NCI-H2227 (cell line): ENCODE measurements around the gene RAB44.
"Not testable (repeated sequence)": the region's sequence is repeated elsewhere in the genome, so short reads cannot be mapped to it uniquely, and the experiment has no call there.

ENCODE experiments used
- DNase-seq: peaks from one replicate; lab custom pipeline; 2025; ENCODE audit not compliant: unreplicated experiment; lab: John Stamatoyannopoulos, UW

Gene RAB44

DNA sequence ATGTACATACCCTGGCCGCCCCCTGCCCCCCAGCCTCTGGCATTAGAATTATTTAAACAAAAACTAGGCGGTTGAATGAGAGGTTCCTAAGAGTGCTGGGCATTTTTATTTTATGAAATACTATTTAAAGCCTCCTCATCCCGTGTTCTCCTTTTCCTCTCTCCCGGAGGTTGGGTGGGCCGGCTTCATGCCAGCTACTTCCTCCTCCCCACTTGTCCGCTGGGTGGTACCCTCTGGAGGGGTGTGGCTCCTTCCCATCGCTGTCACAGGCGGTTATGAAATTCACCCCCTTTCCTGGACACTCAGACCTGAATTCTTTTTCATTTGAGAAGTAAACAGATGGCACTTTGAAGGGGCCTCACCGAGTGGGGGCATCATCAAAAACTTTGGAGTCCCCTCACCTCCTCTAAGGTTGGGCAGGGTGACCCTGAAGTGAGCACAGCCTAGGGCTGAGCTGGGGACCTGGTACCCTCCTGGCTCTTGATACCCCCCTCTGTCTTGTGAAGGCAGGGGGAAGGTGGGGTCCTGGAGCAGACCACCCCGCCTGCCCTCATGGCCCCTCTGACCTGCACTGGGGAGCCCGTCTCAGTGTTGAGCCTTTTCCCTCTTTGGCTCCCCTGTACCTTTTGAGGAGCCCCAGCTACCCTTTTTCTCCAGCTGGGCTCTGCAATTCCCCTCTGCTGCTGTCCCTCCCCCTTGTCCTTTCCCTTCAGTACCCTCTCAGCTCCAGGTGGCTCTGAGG lies 11.5 kb upstream of the RAB44 start:
- no peak for DNase-seq

DNA sequence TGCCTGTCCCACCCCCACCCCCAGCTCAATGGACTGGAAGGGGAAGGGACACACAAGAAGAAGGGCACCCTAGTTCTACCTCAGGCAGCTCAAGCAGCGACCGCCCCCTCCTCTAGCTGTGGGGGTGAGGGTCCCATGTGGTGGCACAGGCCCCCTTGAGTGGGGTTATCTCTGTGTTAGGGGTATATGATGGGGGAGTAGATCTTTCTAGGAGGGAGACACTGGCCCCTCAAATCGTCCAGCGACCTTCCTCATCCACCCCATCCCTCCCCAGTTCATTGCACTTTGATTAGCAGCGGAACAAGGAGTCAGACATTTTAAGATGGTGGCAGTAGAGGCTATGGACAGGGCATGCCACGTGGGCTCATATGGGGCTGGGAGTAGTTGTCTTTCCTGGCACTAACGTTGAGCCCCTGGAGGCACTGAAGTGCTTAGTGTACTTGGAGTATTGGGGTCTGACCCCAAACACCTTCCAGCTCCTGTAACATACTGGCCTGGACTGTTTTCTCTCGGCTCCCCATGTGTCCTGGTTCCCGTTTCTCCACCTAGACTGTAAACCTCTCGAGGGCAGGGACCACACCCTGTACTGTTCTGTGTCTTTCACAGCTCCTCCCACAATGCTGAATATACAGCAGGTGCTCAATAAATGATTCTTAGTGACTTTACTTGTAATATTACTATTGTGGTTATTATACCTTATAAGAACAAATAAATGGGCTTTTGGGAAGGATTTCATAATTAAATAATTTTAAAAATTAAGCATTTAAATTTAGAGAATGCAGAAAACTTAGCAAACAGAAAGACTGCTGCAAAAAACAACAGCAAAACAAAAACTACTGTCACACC lies 10.7 kb upstream of the RAB44 start:
- no peak for DNase-seq

DNA sequence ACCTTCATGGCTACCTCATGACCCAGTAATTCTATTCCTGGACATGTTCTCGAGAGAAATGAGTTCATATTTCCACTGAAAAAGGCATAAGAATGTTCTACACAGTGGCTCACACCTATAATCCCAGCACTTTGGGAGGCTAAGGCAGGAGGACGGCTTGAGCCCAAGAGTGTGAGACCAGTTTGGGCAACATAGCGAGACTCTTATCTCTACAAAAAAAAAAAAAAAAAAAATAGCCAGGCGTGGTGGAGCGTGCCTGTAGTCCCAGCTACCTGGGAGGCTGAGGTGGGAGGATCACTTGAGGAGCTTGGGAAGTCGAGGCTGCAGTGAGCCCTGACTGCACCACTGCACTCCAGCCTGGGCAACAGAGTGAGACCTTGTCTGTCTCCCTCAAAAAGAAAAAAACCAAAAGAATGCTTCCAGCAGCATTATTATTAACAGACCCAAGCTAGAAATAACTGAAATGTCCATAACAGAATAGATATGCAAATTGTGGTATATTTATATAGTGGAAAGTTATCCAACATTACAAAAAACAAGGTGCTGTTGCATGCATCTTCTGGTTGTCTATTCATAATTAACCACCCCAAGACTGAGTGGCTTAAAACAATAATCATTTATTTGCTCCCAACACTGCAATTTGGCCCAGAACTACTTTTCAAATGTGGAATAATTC lies 9.4 kb upstream of the RAB44 start:
- no peak for DNase-seq

DNA sequence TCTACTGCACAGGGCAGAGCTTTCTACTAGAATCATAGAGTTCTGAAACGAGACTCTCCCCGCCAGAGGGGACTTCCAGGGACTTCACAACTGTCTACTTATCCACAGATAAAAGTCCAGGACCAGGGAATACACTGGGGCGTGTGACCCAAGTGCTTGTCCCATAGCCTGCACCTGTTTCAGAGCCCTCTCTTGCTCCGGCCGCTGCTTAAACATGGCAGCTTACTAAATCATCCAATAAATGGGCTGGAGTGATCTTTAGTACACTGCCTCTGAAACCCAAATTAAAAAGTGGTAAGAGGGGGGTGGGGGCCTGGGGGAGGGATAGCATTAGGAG lies 8.9 kb upstream of the RAB44 start:
- no peak for DNase-seq

DNA sequence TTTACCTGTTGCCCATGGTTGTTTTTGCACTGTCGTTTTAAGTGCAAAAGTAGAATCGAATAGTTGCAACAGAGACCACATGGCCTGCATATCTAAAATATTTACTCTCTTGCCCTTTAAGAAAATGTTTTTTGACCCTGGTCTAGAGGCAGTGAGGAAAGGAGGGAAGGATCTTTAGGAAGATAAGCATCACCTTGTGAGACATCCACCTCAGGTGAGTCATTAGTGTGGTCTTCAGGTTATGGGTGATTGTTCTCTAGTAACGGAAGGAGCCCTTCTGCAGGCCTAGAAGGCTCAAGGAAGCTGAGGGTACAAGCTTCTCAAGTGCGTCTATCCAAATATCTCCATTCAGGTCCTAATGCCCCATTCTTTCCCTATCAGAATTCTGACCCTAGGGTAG lies 6.6 kb upstream of the RAB44 start:
- no peak for DNase-seq

DNA sequence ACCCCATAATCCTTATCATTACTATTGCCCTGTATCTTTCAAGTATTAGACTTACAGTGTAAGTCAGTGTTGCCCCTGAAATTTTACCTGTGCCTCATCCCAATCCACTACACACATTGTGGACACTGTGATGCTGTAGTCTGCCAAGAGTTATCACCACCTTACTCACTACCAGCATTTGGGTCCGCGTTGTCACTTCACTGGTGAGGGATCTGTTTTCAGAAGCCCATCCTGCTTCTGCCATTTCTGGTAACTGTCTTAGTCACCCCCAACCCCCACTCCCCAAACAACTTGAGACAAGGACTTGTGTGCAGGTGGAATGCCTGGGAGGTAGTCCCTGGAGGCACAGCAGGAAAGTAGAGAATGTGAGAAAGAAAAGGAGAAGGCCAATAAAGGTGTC lies 6.0 kb upstream of the RAB44 start:
- DNase-seq: no peak

DNA sequence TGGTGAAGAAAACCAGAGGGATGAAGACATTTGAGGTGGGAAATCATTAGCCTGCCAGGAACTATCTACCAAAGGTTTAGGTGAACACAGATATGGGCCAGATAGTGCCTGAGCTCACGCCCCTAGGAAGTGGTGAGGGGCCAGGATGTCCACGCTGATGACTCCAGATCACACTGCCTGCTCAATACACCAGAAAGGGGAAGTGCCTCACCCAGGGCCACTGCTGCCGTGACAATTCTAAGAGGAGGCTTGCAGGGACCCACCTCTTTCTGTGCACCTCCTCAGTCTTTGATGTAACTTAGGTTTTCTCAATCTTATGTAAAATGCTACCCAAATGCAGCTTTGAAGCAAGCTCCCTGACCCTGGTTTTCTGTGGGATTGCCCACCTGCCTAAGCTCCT lies 5.4 kb upstream of the RAB44 start:
- DNase-seq: no peak

DNA sequence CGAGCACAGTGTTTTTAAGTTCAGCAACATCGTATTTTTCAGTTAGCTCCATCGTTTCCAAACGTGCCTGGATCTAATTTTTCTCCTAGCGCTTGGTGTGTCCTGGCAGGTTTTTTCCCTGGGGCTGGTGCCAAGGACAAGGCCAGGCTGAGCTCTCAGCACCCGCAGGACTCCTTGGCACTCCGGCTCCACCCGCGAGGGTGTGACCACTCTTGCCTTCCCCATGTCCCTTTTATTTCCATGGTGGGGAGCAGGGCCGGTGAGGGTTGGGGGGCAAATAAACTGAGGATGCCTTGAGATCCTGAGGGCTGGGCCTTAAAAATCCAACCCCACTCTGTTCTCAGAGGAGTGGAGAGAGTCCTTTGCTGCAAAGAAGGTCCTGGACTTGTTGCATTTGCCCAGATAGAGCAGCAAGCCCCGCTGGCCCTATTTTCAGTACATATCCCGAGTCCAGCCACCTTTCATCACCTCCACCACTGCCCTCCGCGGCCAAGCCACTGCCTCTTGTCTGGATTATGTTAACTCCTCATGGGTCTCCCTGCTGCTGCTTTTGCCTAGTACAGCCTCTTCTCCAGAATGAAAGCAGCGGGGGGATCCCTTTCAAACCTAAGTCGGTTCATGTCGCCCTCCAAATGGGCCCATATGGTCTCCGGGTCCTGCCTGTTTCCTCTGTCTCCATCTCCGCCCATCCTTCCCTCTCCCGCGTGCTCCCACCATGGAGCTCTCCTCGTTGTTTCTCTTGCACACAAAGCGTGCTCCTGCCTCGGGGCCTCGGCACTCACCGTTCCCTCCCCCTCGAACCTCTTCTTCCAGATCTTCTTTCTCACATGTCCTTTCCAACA lies 4.5 kb upstream of the RAB44 start:
- no peak for DNase-seq

DNA sequence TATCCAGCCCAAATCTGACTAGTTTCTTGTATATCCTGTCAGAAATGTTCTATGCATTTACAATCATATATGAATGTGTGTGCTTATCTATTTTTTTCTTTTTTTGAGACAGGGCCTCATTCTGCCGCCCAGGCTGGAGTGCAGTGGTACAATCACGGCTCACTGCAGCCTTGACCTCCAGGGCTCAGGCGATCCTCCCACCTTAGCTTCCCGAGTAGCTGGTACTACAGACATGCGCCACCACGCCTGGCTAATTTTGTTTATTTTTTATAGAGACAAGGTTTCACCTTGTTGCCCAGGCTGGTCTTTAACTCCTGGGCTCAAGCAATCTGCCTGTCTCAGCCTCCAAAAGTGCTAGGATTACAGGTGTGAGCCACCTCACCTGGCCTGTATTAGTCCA lies 3.0 kb upstream of the RAB44 start:
- no peak for DNase-seq

DNA sequence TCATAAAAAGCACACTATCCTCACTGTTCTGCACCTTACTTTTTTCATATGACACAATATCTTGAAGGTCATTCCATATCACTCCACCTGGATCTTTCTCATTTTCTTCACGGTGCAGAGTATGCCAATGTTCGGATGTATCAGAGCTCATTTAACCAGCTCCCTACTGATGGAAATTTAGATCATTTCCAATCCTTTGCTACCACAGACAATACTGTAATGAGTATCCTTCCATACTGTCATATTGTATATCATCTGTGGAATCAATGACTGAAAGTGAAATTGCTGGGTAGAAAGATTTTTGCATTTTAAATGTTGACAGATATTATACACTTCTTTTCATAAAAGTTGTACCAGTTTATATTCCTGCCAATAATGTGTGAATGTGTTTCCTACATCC lies 2.2 kb upstream of the RAB44 start:
- DNase-seq: no peak

DNA sequence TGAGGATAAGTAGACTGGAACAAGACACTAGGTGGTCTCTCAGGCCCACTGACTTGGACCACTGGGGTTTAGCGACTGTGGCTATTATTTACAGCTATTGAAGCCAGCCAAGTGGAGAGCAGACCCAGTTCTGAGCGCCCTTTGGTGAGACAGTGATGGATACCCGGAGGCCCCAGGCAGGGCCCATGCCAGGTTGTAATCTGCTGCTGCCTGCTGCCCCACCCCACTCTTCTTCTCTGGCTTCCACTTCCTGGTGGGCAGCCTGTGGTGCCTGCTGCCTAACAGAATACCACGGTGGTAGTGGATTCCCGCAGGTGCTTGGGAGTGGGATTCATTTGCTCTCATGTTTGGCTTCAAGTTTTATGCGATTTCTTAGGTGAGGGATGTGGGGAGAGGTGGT lies 570 bp downstream of the RAB44 start:
- no peak for DNase-seq

DNA sequence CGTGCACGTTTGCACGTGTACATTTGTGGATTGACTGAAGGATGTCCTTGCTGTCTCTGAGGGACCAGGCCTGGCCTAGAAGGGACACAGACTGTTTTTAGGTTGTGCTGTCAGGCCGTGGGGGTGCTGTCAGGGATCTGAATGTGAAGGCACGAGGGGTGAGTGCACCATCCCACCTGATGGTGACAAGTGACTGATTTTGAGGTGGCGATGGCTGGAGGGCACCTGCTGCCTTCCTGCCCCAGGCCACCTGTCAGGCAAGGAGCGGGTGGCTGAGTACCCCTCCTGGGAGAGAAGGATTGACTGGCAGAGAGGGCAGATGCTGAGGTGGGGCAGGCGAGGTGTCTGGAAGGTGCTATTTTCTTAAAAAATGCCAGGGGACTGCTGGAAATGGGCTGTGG lies 1.2 kb downstream of the RAB44 start:
- no peak for DNase-seq

DNA sequence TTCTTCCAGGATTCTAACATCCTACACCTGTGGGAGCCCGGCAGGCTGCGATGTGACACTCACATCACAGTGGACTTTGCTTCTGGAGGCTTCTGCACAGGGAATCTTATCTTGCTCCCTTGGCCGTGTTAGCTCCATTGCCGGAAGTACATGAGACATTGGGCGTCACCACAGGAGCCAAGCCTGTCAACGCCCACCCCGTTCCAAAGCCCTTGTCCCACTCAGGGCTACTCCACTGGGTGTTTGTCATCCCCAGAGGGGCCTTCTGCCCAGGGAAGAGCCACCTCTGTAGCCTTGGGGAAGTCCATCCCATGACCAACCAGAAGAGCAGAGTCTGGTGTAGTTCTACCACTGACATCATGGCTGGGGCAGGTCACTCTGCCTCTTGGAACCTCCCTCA lies 1.7 kb downstream of the RAB44 start:
- DNase-seq: no peak

DNA sequence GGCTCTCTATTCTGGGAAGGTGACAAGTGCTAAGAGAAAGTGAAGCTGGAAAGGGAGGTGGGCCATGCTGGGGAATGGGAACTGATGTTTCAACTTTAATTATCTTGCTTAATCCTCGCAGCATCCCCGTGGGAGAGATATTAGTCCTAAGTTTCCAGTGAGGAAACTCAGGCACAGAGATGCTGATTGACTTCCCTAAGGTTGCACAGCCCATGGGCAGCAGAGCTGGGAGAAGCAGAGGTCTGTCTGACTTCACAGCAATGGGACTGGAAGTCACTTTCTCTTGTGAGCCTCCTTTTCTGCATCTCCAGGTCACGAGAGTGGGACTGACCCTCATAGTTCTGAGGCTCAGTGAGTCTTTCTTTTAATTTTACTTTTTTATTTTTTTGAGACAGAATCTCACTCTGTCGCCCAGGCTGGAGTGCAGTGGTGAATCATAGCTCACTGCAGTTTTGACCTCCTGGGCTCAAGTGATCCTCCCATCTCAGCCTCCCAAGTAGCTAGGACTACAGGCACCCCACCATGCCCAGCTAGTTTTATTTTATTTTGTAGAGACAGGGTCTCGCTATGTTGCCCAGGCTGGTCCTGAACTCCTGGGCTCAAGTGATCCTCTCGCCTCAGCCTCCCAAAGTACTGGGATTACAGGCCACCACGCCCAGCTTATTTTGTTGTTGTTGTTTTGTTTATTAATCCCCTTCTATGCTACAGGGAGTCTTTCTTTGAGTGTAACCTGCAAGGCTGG lies 2.6 kb downstream of the RAB44 start:
- DNase-seq: no peak

DNA sequence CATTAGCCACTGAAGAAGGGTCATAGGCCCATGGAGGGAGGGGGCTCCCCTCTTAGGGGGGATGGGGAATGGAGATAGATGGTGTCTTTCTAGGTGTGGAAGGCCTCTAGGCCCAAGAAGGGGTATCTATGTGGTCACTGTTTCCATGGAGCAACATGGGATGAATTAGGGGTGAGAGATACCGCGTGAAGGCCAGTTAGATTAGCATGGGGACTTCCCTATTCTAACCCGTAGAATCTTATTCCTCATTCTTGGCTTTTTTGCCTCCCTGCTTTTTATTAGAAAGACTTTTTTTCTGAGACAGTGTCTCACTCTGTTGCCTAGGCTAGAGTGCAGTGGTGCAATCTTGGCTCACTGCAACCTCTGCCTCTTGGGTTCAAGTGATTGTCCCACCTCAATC lies 3.2 kb downstream of the RAB44 start:
- DNase-seq: no peak

DNA sequence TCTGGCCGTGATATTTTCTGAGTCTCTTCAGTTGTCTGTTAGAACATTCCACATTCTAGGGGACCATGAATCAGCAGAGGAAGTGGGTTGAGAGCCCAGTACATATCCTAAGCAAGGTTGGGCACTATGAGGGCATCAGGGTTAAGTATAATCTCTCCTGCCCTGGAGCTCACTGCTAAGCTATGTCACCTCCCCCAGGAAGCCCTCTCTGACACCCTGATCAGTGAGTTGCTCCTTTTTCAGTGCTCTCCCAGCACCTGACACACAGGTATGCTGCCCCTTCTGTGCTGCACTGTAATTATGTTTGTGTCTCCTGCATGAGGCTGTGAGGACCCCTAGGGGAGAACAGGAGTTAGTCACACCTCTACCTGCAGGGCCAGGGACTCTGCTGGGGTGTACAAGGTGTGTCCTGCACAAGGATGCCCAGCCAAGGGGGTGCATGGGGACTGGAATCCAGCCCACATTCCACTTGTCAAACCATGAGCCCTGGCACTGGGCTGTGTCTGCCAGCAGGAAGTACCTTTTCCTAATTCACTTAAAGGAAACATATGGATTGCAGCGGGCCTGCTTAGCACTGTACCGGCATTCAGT lies 3.9 kb downstream of the RAB44 start:
- DNase-seq: no peak

DNA sequence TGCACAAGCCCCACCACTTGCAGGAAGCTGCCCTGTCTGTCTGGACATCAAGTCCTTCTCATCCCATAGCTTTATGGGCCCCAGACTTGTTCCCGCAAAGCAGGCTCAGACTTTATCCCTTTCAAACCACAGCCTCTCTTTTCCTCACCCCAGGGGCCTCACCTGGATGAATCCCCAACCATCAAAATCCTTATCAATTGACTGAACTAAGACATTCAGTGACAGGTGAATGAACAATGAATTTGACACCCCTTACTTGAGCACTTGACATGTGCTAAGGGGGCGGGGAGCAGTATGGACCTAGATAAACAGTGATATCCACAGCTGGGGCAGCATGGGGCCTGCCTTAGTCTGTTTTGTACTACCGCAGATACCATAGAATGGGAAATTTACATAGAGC lies 5.0 kb downstream of the RAB44 start:
- no peak for DNase-seq

DNA sequence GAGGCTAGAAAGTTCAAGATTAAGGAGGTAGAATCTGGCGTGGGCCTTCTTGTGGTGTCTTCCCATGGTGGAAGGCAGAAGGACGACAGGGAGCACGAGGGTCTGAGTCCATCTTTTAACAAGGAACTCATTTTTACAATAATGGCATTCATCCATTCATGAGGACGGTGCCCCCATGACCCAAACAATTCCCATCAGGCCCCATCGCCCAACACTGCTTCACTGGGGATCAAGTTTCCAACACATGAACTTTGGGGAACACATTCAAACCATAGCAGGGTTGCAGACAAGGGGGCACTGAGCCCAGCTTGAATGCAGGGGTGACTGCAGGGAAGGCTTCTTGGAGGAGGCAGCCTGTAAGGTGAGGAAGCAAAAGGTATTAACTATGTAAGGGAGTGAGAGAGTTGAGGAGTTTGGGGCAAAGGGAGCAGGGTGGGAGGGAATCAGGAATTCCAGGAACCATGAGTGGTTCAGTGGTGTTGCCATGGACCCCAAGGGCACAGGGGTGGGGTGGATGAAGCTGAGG lies 5.5 kb downstream of the RAB44 start:
- no peak for DNase-seq

DNA sequence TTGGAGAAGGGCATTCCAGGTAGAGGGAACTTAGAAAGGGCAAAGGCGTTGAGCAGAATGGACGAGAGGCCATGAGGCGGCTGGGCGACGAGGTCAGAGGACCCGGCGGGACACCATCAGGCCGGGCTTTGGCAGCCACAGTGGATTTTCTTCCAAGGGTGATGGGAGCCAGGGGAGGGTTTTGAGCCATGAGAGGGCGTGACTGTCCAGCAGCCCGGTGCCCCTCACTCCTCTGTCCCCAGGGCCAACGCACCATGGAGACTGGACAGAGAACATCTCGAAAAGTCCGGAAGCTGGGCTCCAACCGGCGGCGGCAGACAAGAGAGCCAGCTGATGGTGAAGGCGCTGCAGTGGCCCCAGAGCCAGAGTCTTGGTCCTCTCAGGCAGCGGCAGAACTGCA lies 6.4 kb downstream of the RAB44 start:
- no peak for DNase-seq

DNA sequence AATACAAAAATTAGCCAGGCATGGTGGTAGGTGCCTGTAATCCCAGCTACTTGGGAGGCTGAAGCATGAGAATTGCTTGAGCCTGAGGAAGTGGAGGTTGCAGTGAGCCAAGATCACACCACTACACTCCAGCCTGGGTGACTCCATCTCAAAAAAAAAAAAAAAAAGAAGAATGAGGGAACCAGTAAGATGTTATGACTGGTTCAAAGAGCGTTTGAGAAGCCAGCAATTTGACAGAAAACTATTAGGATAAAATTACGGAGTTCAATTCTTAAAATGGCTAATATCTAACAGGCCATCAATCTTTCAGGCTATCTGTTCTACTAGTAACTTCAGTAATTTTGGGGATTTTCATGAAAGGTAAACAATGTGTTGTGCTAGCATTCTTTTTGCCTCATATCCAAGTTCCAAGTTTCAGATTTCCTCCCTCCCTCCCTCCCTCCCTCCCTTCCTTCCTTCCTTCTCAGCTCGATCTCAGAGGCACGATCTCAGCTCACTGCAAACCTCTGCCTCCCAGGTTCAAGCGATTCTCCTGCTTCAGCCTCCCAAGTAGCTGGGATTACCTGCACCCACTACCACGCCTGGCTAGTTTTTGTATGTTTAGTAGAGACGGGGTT lies 7.4 kb downstream of the RAB44 start:
- DNase-seq: not testable (repeated sequence)
